ENCODE measurements around the gene ATF2.

GRCh38 chr2:175135862-175136261 is 32.1 kb downstream of the ATF2 start:
- TF ChIP-seq TARDBP (IDR thresholded peaks at IDR 0.05) (no peak), ARNT (IDR thresholded peaks at IDR 0.05) (no peak), SUZ12 (IDR thresholded peaks at IDR 0.05) (no peak), FOXA1 (IDR thresholded peaks at IDR 0.05) (no peak), ELF4 (IDR thresholded peaks at IDR 0.05) (no peak), ZNF384 (IDR thresholded peaks at IDR 0.05) (no peak), SP1 (IDR thresholded peaks at IDR 0.05) (no peak), HDGF (IDR thresholded peaks at IDR 0.05; ENCODE audit: borderline replicate concordance) (no peak), FOXM1 (IDR thresholded peaks at IDR 0.05; ENCODE audit: borderline replicate concordance) (no peak)

Measured in HEK293T (cell line).